Pancreas (tissue), 10 donors: Measurements from ENCODE around the gene CHN1. TPM values are rescaled to one million over a fixed set of nuclear protein-coding genes. Genes with fewer than 3 reads are reported as not detected.

Experiments
- ATAC-seq, 4 donors: fragments of 200-7000 bp; cut with Tn5 transposase; one replicate each; pipeline versions ENCODE4 v1.8.0 to v1.9.1; 2020; ENCODE audit warnings: mild to moderate bottlenecking in 4 of 4, moderate library complexity in 4 of 4
- DNase-seq, 6 donors: peaks; one replicate each; pipeline ENCODE4 v3.0.0-alpha.2; 2020
- FAIRE-seq: peaks from 2 replicates; lab custom pipeline; 2012; peaks lifted over from hg19 to GRCh38; lab: Jason Lieb, UNC
- H3K27ac ChIP-seq, 4 donors: fragments of 200-600 bp; sonication (generic); 1 replicate in 3 of 4; 2 replicates in 1 of 4; pipeline versions ENCODE4 v1.5.0 to v1.8.0; 2020
- H3K27me3 ChIP-seq, 4 donors: fragments of 200-600 bp; one replicate each; pipeline ENCODE4 v1.8.0; 2021
- H3K36me3 ChIP-seq, 3 donors: fragments of 200-600 bp; sonication (generic) in 1 of 3; one replicate each; pipeline versions ENCODE4 v1.5.0 to v1.8.0; 2020 to 2021
- H3K4me1 ChIP-seq, 3 donors: fragments of 200-600 bp; one replicate each; pipeline ENCODE4 v1.8.0; 2021
- H3K4me3 ChIP-seq, 4 donors: fragments of 200-600 bp; sonication (generic) in 2 of 4; one replicate each; pipeline versions ENCODE4 v1.5.0 to v1.8.0; 2020 to 2021
- H3K9me3 ChIP-seq, 4 donors: fragments of 200-600 bp; one replicate each; pipeline ENCODE4 v1.8.0; 2021
- CTCF ChIP-seq, 4 donors: fragments of 200-600 bp; sonication (generic) in 3 of 4; IDR thresholded peaks; one replicate each; pipeline versions ENCODE4 v1.5.0 to v1.8.0; 2021; ENCODE audit warnings: antibody characterized with exemption in 4 of 4
- WGBS, 2 donors: extraction: QIAGEN DNeasy Blood & Tissue Kit; methylation state at CpG; one replicate each; pipeline ENCODE4 v1.1.7; 2013; 5-methylcytosine and 5-hydroxymethylcytosine counted together
- intact Hi-C, 3 donors: fragments of 100-400 bp; cut with DNase I; formaldehyde crosslinking; loops; one replicate each; pipeline versions ENCODE4 v1.11.1 to v1.14.2; 2022
- polyA plus RNA-seq, 2 donors: library from polyadenylated mRNA; stranded (reverse); fragments of 200-250 nt; gene quantifications; one replicate each; pipeline ENCODE4 v1.2.3, GENCODE V29; 2013
- total RNA-seq, 6 donors: library from RNA; stranded (reverse); fragmentation: NEBNext Ultra II Directional in 4 of 6; extraction: Animal tissue kit (Norgen Biotek cat#: 25700) in 4 of 6; gene quantifications; one replicate each; pipeline versions ENCODE4 v1.2.1 to v1.2.4, GENCODE V29; 2021 to 2023
- donor health status: healthy with polysubstance abuse.
- donor health status: DM: no; HTN: no; CAD: no; lungs with moderate emphysema.
- donor health status: DM: no; HTN: no; CAD: no.
- donor health status: control.
- donor health status: control.
- donor health status: Bipolar disorder and iron deficiency.
- donor health status: DM: yes; HTN: yes; CAD: no.
- donor health status: DM: no; HTN: no; CAD: no.
- donor health status: DM: no; HTN: no; CAD: no.
- donor health status: DM: yes; HTN: yes; CAD: no.

Gene CHN1
- total and polyA plus RNA-seq, 8 donors = 1.3 to 15.4 (median 3.7) TPM

- H3K27me3 ChIP-seq = no peaks in the 10 kb centered on the region
- ATAC-seq (no peak), DNase-seq (no peak), FAIRE-seq (no peak)
- H3K4me3 ChIP-seq = no peak overlapping the region
- no peaks in the 10 kb centered on the region for H3K9me3 ChIP-seq
- H3K36me3 ChIP-seq = no peaks in the 10 kb centered on the region
- intact Hi-C loops = no loop called here
- TF ChIP-seq CTCF (IDR thresholded peaks at IDR 0.05) = no peak
- H3K27ac ChIP-seq = no peak overlapping the region
- WGBS, 2 donors = 84 to 94% methylated on average over 1 of the region's 1 CpG
- H3K4me1 ChIP-seq = no peaks in the 10 kb centered on the region
Measured at GRCh38 chr2:174951745-174952144, 53.4 kb downstream of the CHN1 start.

- no peaks in the 10 kb centered on the region for H3K36me3 ChIP-seq
- no peaks in the 10 kb centered on the region for H3K4me1 ChIP-seq
- no peak for FAIRE-seq
- WGBS, 2 donors = 94 to 96% methylated on average over 8 of the region's 8 CpGs
- H3K27ac ChIP-seq = no peak overlapping the region
- no peaks in the 10 kb centered on the region for H3K27me3 ChIP-seq
- no peak overlapping the region for H3K4me3 ChIP-seq
- no peaks in the 10 kb centered on the region for H3K9me3 ChIP-seq
- no peak for ATAC-seq
- no peak for DNase-seq
- intact Hi-C loops = no loop called here
- no peak for TF ChIP-seq CTCF (IDR thresholded peaks at IDR 0.05)
Measured at GRCh38 chr2:174949988-174950687, 55.0 kb downstream of the CHN1 start.

- Histone ChIP-seq H3K9me3 (no peaks in the 10 kb centered on the region), H3K4me3 (no peak overlapping the region), H3K27me3 (no peaks in the 10 kb centered on the region), H3K36me3 (no peaks in the 10 kb centered on the region), H3K4me1 (no peaks in the 10 kb centered on the region), H3K27ac (no peak overlapping the region)
- DNase-seq (no peak), FAIRE-seq (no peak), ATAC-seq (no peak)
- TF ChIP-seq CTCF (IDR thresholded peaks at IDR 0.05) = no peak
- intact Hi-C loops = no loop called here
- WGBS, 2 donors = 84 to 90% methylated on average over 3 of the region's 3 CpGs
Measured at GRCh38 chr2:174945601-174946260, 59.5 kb downstream of the CHN1 start.

GRCh38 chr2:174939046-174939445 is 66.1 kb downstream of the CHN1 start:
- 81 to 86% methylated on average over 1 of the region's 1 CpG for WGBS, 2 donors
- H3K4me3 ChIP-seq = no peak overlapping the region
- intact Hi-C loops = no loop called here
- ATAC-seq = no peak
- no peak for TF ChIP-seq CTCF (IDR thresholded peaks at IDR 0.05)
- no peaks in the 10 kb centered on the region for H3K9me3 ChIP-seq
- no peak overlapping the region for H3K27ac ChIP-seq
- no peaks in the 10 kb centered on the region for H3K27me3 ChIP-seq
- H3K36me3 ChIP-seq = no peaks in the 10 kb centered on the region
- DNase-seq = no peak
- FAIRE-seq = no peak
- no peaks in the 10 kb centered on the region for H3K4me1 ChIP-seq

GRCh38 chr2:174931724-174932123 is 73.5 kb downstream of the CHN1 start:
- TF ChIP-seq CTCF (IDR thresholded peaks at IDR 0.05) = no peak
- H3K4me3 ChIP-seq = no peak overlapping the region
- no peaks in the 10 kb centered on the region for H3K9me3 ChIP-seq
- no peaks in the 10 kb centered on the region for H3K36me3 ChIP-seq
- WGBS, 2 donors = 85 to 88% methylated on average over 3 of the region's 3 CpGs
- DNase-seq = no peak
- no peaks in the 10 kb centered on the region for H3K27me3 ChIP-seq
- FAIRE-seq = no peak
- no peak for ATAC-seq
- H3K27ac ChIP-seq = no peak overlapping the region
- H3K4me1 ChIP-seq = no peaks in the 10 kb centered on the region
- intact Hi-C loops = no loop called here
